HepG2 (cell line): ENCODE data around the gene PAK2. TPM values are rescaled to one million over a fixed set of nuclear protein-coding genes. Genes with fewer than 3 reads are reported as not detected.

Experiments used
- ATAC-seq: fragments of 200-7000 bp; cut with Tn5 transposase; 3 replicates; pipeline ENCODE4 v1.9.1; 2020; ENCODE audit warnings: mild to moderate bottlenecking, moderate library complexity
- BruUV-seq: library from RNA; stranded (reverse); fragments of 400-500 nt; replicated peaks from 2 replicates; lab custom pipeline; 2021; lab: Mats Ljungman, UMichigan
- CTCF ChIA-PET: fragments of 300-600 bp; formaldehyde crosslinking; extraction: SDS; loops from one replicate; lab custom pipeline; 2021; ENCODE audit warnings: low total read pairs, inconsistent platforms, low intra/inter-chr PET ratio; lab: Yijun Ruan, JAX
- POLR2A ChIA-PET: fragments of 350-600 bp; sonication (Branson Sonifier 250); formaldehyde crosslinking; loops from one replicate; lab custom pipeline; 2020; ENCODE audit warnings: antibody characterized with exemption, inconsistent platforms; lab: Yijun Ruan, JAX
- DNase-seq: peaks from one replicate; pipeline ENCODE4 v3.0.0-alpha.2; 2015; ENCODE audit warnings: low spot score
- FAIRE-seq: peaks from 3 replicates; lab custom pipeline; 2011; peaks lifted over from hg19 to GRCh38; lab: Jason Lieb, UNC
- H2AFZ ChIP-seq: one replicate; pipeline ENCODE4 v1.6.1; 2011; ENCODE audit warnings: low read length, inconsistent platforms
- H3K27ac ChIP-seq: fragments of 300-600 bp; 3 replicates; pipeline ENCODE4 v1.8.0; 2011; ENCODE audit warnings: mixed run types, mild to moderate bottlenecking, mixed read lengths, low read length, inconsistent platforms; ENCODE audit not compliant: insufficient read depth; ENCODE audit errors: extremely low read length
- H3K27me3 ChIP-seq, 2 experiments: fragments of 200-600 bp in 1 of 2; 2 replicates in 1 of 2; 3 replicates in 1 of 2; pipeline versions ENCODE4 v1.6.0 to v1.8.0; 2011; ENCODE audit warnings: low read length in 2 of 2, mild to moderate bottlenecking in 2 of 2, moderate library complexity in 2 of 2, inconsistent platforms in 1 of 2; ENCODE audit not compliant: insufficient read depth in 2 of 2, control insufficient read depth in 1 of 2
- H3K36me3 ChIP-seq, 2 experiments: fragments of 200-600 bp in 1 of 2; replicated peaks in 1 of 2; 2 replicates in 1 of 2; 3 replicates in 1 of 2; pipeline versions ENCODE4 v1.5.1 to v1.8.0; 2011; ENCODE audit warnings: low read length in 2 of 2, inconsistent platforms in 1 of 2; ENCODE audit not compliant: insufficient read depth in 2 of 2, control insufficient read depth in 1 of 2
- H3K4me1 ChIP-seq: 2 replicates; pipeline ENCODE4 v1.5.1; 2012; ENCODE audit warnings: low read length, inconsistent platforms; ENCODE audit not compliant: insufficient read depth
- H3K4me2 ChIP-seq: 2 replicates; pipeline ENCODE4 v1.6.0; 2011; ENCODE audit warnings: low read depth, low read length, inconsistent platforms
- H3K4me3 ChIP-seq, 3 experiments: fragments of 200-600 bp in 1 of 3; sonication (generic), shearing (Covaris generic) in 1 of 3; replicated peaks in 1 of 3; 2 replicates each; pipeline ENCODE4 v1.5.1; 2011 to 2016; ENCODE audit warnings: low read length in 3 of 3, inconsistent platforms in 2 of 3, low read depth in 2 of 3, mild to moderate bottlenecking in 2 of 3, control low read depth in 1 of 3, mixed read lengths in 1 of 3; ENCODE audit not compliant: insufficient read depth in 1 of 3
- H3K79me2 ChIP-seq: one replicate; pipeline ENCODE4 v1.6.1; 2011; ENCODE audit warnings: low read length, inconsistent platforms; ENCODE audit not compliant: insufficient read depth
- H3K9ac ChIP-seq: 2 replicates; pipeline ENCODE4 v1.6.0; 2011; ENCODE audit warnings: mild to moderate bottlenecking, low read depth, low read length, inconsistent platforms; ENCODE audit not compliant: insufficient read depth
- H3K9me3 ChIP-seq: 2 replicates; pipeline ENCODE4 v1.5.1; 2012; ENCODE audit warnings: mild to moderate bottlenecking, low read length
- H4K20me1 ChIP-seq: 2 replicates; pipeline ENCODE4 v1.6.0; 2011; ENCODE audit warnings: inconsistent platforms, mild to moderate bottlenecking, low read length, moderate library complexity; ENCODE audit not compliant: insufficient read depth
- ATF1 ChIP-seq: IDR thresholded peaks from 2 replicates; pipeline ENCODE4 v1.6.1; 2016; ENCODE audit warnings: mild to moderate bottlenecking, control low read depth
- WGBS: methylation state at CpG from one replicate; pipeline ENCODE4 v1.1.6; 2017; ENCODE audit warnings: low lambda C conversion rate; 5-methylcytosine and 5-hydroxymethylcytosine counted together
- in situ Hi-C: cut with HindIII; loops from 2 replicates; pipeline ENCODE4 v1.10.0; 2017; ENCODE audit warnings: low pct_unique_long_range_greater_than_20kb; ENCODE audit not compliant: extremely low pct_ligation_motif_present
- intact Hi-C: fragments of 100-400 bp; cut with micrococcal nuclease; formaldehyde crosslinking; loops from one replicate; pipeline ENCODE4 v1.10.0; 2022; ENCODE audit not compliant: unreplicated experiment
- polyA plus RNA-seq, 8 experiments: library from polyadenylated mRNA; depleted of rRNA in 3 of 8; stranded (reverse) in 7 of 8; unstranded in 1 of 8; fragments of >200 nt; fragmentation: Illumina TruSeq in 4 of 8; extraction: Trizol in 4 of 8; gene quantifications; 2 replicates each; pipeline versions ENCODE4 v1.2.1 to v1.2.3, GENCODE V29; 2011 to 2016; ENCODE audit warnings: low read depth in 4 of 8, missing spikeins in 1 of 8, mixed read lengths in 1 of 8; ENCODE audit not compliant: insufficient read depth in 1 of 8
- total RNA-seq, 5 experiments: library from RNA; depleted of rRNA; stranded (reverse); fragments of >200 nt; fragmentation: Illumina TruSeq; extraction: Trizol; gene quantifications; 2 replicates each; pipeline ENCODE4 v1.2.3, GENCODE V29; 2016; ENCODE audit warnings: low read depth in 1 of 5
- TF ChIP-seq, protein P1 (sequence below): sonication (generic); formaldehyde crosslinking; IDR thresholded peaks from 2 replicates; pipeline ENCODE4 v1.4.0; 2020; ENCODE audit warnings: missing genetic modification reagents
- TF ChIP-seq, protein P2 (sequence below): sonication (generic); formaldehyde crosslinking; IDR thresholded peaks from 2 replicates; pipeline ENCODE4 v1.5.1; 2020; ENCODE audit warnings: missing genetic modification reagents, mild to moderate bottlenecking, borderline replicate concordance

The PAK2 gene
- total and polyA plus RNA-seq, 2 of the 13 experiments (the other 11 are each of a cell fraction or from before 2014, with no cell fraction given) = 23.0 to 24.7 TPM

DNA sequence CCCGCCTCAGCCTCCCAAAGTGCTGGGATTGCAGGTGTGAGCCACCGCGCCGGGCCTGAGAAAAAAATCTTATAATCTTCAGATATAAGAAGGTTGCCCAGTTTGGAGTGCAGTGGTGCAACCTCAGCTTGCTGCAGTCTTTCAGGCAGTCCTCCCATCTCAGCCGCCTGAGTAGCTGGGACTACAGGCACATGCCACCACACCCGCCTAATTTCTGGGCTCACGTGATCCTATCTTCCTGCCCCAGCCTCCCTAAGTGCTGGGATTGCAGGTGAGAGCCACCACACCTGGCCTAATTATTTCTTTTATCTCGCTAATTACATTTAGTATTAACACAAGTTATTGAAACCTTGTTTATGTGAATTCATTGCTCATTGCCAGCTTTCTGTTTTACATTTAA, 13.5 kb downstream of the PAK2 start:
- ATAC-seq = no peak
- H3K27ac ChIP-seq = no peak overlapping the region
- ChIA-PET CTCF (no interaction called here), POLR2A (interaction anchor here (4.1 kb wide), 1 partner anchor 13 kb away, joined by 20 read pairs; the partner anchor contains the start of gene PAK2)
- H3K9me3 ChIP-seq = peaks cover 8% of the 10 kb centered on the region; the same call in 1 of the 2 replicates
- peaks cover 91% of the 10 kb centered on the region for H3K79me2 ChIP-seq
- BruUV-seq = no TSS peak
- H3K9ac ChIP-seq = no peak overlapping the region
- intact Hi-C loops = loop anchor here (5.0 kb wide), 1 partner anchor 41 kb away; the partner anchor contains the start of genes CEP19 and PIGX
- H3K4me2 ChIP-seq = no peak overlapping the region; the same call in 1 of the 2 replicates
- WGBS = 96% methylated on average over 8 of the region's 8 CpGs
- peaks cover 52% of the 10 kb centered on the region for H3K4me1 ChIP-seq
- H2AFZ ChIP-seq = no peak overlapping the region
- DNase-seq = no peak
- peaks cover 0 to 17% of the 10 kb centered on the region in 2 experiments; a peak in 2 of 5 replicates for H3K36me3 ChIP-seq
- H3K4me3 ChIP-seq = no peak overlapping the region
- no peaks in the 10 kb centered on the region for H3K27me3 ChIP-seq
- FAIRE-seq = no peak
- in situ Hi-C loops = no loop called here
- peaks cover 18% of the 10 kb centered on the region for H4K20me1 ChIP-seq
- no peak for TF ChIP-seq ATF1 (CRISPR knock-in tag)
- TF ChIP-seq, protein P1, sequence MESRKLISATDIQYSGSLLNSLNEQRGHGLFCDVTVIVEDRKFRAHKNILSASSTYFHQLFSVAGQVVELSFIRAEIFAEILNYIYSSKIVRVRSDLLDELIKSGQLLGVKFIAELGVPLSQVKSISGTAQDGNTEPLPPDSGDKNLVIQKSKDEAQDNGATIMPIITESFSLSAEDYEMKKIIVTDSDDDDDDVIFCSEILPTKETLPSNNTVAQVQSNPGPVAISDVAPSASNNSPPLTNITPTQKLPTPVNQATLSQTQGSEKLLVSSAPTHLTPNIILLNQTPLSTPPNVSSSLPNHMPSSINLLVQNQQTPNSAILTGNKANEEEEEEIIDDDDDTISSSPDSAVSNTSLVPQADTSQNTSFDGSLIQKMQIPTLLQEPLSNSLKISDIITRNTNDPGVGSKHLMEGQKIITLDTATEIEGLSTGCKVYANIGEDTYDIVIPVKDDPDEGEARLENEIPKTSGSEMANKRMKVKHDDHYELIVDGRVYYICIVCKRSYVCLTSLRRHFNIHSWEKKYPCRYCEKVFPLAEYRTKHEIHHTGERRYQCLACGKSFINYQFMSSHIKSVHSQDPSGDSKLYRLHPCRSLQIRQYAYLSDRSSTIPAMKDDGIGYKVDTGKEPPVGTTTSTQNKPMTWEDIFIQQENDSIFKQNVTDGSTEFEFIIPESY (CRISPR knock-in tag) = peak; percentile 46; the same call in 1 of the 2 replicates
- TF ChIP-seq, protein P2, sequence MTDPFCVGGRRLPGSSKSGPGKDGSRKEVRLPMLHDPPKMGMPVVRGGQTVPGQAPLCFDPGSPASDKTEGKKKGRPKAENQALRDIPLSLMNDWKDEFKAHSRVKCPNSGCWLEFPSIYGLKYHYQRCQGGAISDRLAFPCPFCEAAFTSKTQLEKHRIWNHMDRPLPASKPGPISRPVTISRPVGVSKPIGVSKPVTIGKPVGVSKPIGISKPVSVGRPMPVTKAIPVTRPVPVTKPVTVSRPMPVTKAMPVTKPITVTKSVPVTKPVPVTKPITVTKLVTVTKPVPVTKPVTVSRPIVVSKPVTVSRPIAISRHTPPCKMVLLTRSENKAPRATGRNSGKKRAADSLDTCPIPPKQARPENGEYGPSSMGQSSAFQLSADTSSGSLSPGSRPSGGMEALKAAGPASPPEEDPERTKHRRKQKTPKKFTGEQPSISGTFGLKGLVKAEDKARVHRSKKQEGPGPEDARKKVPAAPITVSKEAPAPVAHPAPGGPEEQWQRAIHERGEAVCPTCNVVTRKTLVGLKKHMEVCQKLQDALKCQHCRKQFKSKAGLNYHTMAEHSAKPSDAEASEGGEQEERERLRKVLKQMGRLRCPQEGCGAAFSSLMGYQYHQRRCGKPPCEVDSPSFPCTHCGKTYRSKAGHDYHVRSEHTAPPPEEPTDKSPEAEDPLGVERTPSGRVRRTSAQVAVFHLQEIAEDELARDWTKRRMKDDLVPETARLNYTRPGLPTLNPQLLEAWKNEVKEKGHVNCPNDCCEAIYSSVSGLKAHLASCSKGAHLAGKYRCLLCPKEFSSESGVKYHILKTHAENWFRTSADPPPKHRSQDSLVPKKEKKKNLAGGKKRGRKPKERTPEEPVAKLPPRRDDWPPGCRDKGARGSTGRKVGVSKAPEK (CRISPR knock-in tag) = no peak
- TF ChIP-seq, all 625 proteins: peak for 1
